Endodermal cell (in vitro differentiated cells): ENCODE data around the gene ADSL. TPM values are rescaled to one million over a fixed set of nuclear protein-coding genes. Genes with fewer than 3 reads are reported as not detected.
A peak's percentile ranks its signal among the peaks of the same experiment; 100 is the strongest.

ENCODE experiments used
- DNase-seq: peaks from one replicate; pipeline ENCODE4 v3.0.0-alpha.2; 2017
- H3K27ac ChIP-seq: 2 replicates; pipeline ENCODE4 v1.5.1; 2013; ENCODE audit warnings: mild to moderate bottlenecking, low read depth, low read length, moderate library complexity
- H3K27me3 ChIP-seq: 2 replicates; pipeline ENCODE4 v1.6.1; 2013; ENCODE audit warnings: mild to moderate bottlenecking, low read length, moderate library complexity; ENCODE audit not compliant: insufficient read depth, control insufficient read depth, poor library complexity, severe bottlenecking
- H3K36me3 ChIP-seq: 2 replicates; pipeline ENCODE4 v1.7.0; 2013; ENCODE audit warnings: mild to moderate bottlenecking, low read length, moderate library complexity; ENCODE audit not compliant: control insufficient read depth, insufficient read depth
- H3K4me1 ChIP-seq: one replicate; pipeline ENCODE4 v1.7.0; 2013; ENCODE audit warnings: low read length; ENCODE audit not compliant: control insufficient read depth, insufficient read depth
- H3K4me3 ChIP-seq: 2 replicates; pipeline ENCODE4 v1.5.1; 2013; ENCODE audit warnings: mild to moderate bottlenecking, low read length, moderate library complexity
- H3K9ac ChIP-seq: 2 replicates; pipeline ENCODE4 v1.6.1; 2013; ENCODE audit warnings: mild to moderate bottlenecking, low read length, moderate library complexity; ENCODE audit not compliant: poor library complexity, severe bottlenecking; ENCODE audit errors: extremely low read depth
- H3K9me3 ChIP-seq: 2 replicates; pipeline ENCODE4 v1.6.1; 2013; ENCODE audit warnings: mild to moderate bottlenecking, low read length, moderate library complexity; ENCODE audit not compliant: control insufficient read depth
- H3K27ac Mint-ChIP-seq: 2 replicates; pipeline ENCODE4 v1.8.0; 2020; ENCODE audit warnings: mixed read lengths
- H3K27me3 Mint-ChIP-seq: 2 replicates; pipeline ENCODE4 v1.8.0; 2021; ENCODE audit warnings: mild to moderate bottlenecking, mixed read lengths; ENCODE audit not compliant: insufficient read depth
- H3K36me3 Mint-ChIP-seq: 2 replicates; pipeline ENCODE4 v1.8.0; 2020; ENCODE audit warnings: low read depth, mixed read lengths
- H3K4me1 Mint-ChIP-seq: 2 replicates; pipeline ENCODE4 v1.8.0; 2020; ENCODE audit warnings: mixed read lengths
- H3K4me3 Mint-ChIP-seq: 2 replicates; pipeline ENCODE4 v1.8.0; 2020; ENCODE audit warnings: mild to moderate bottlenecking, moderate library complexity, mixed read lengths
- H3K9me3 Mint-ChIP-seq: 2 replicates; pipeline ENCODE4 v1.8.0; 2020; ENCODE audit warnings: mild to moderate bottlenecking, mixed read lengths
- CTCF ChIP-seq: fragments of 200-600 bp; sonication (generic); conservative IDR thresholded peaks from 2 replicates; pipeline ENCODE4 v1.5.0; 2021; ENCODE audit warnings: antibody characterized with exemption, mild to moderate bottlenecking
- WGBS, 2 experiments: methylation state at CpG; one replicate each; pipeline versions ENCODE4 v1.1.5 to v1.1.7; 2013; ENCODE audit warnings: missing lambda C conversion rate in 2 of 2, mixed read lengths in 1 of 2; ENCODE audit not compliant: insufficient coverage in 1 of 2, insufficient read length in 1 of 2; 5-methylcytosine and 5-hydroxymethylcytosine counted together
- total RNA-seq, 2 donors: library from RNA; stranded (reverse); fragmentation: NEBNext Ultra II Directional in 1 of 2; extraction: Animal tissue kit (Norgen Biotek cat#: 25700) in 1 of 2; gene quantifications; 2 replicates in 1 of 2; 3 replicates in 1 of 2; pipeline ENCODE4 v1.2.1, GENCODE V29; 2021

Gene ADSL
- total RNA-seq, 2 donors from 2014 or later = 107 to 118 TPM

GRCh38 chr22:40434745-40435144 is 88.4 kb downstream of the ADSL start:
- no peak overlapping the region for H3K9ac ChIP-seq
- DNase-seq = no peak
- 91 to 98% methylated on average over 5 of the region's 5 CpGs for WGBS, 2 experiments
- H3K4me1 Mint-ChIP-seq = peaks cover 15% of the 10 kb centered on the region
- H3K36me3 ChIP-seq = peaks cover 24% of the 10 kb centered on the region
- H3K36me3 Mint-ChIP-seq = peaks cover 25% of the 10 kb centered on the region
- H3K4me1 ChIP-seq = no peaks in the 10 kb centered on the region
- no peak overlapping the region for H3K4me3 ChIP-seq
- no peak overlapping the region for H3K27ac ChIP-seq
- H3K4me3 Mint-ChIP-seq = no peak overlapping the region
- H3K27ac Mint-ChIP-seq = no peak overlapping the region
- no peaks in the 10 kb centered on the region for H3K9me3 Mint-ChIP-seq
- no peak for TF ChIP-seq CTCF
- no peaks in the 10 kb centered on the region for H3K27me3 ChIP-seq
- no peaks in the 10 kb centered on the region for H3K9me3 ChIP-seq
- no peaks in the 10 kb centered on the region for H3K27me3 Mint-ChIP-seq

GRCh38 chr22:40436505-40437431 is 90.5 kb downstream of the ADSL start:
- peak; percentile 69 for DNase-seq
- no peaks in the 10 kb centered on the region for H3K9me3 ChIP-seq
- Mint-ChIP-seq H3K27me3 (no peaks in the 10 kb centered on the region), H3K4me3 (no peak overlapping the region), H3K36me3 (peaks cover 16% of the 10 kb centered on the region), H3K9me3 (no peaks in the 10 kb centered on the region), H3K4me1 (peaks cover 23% of the 10 kb centered on the region), H3K27ac (peak overlapping the region; percentile 32)
- H3K9ac ChIP-seq = no peak overlapping the region
- no peak overlapping the region for H3K4me3 ChIP-seq
- peaks cover 12% of the 10 kb centered on the region for H3K36me3 ChIP-seq
- peak; percentile 86 for TF ChIP-seq CTCF
- WGBS, 2 experiments = 57 to 67% methylated on average over 9 to 12 of the region's 12 CpGs
- no peaks in the 10 kb centered on the region for H3K4me1 ChIP-seq
- H3K27ac ChIP-seq = no peak overlapping the region
- H3K27me3 ChIP-seq = no peaks in the 10 kb centered on the region

Other genes starting within 250 kb of the ADSL start
- gene TNRC6B, start 168.6 kb upstream of the ADSL start, total RNA-seq = 10 to 100 TPM; 57.5 to 62.5 TPM
- gene SGSM3, start 24.1 kb downstream of the ADSL start, total RNA-seq = 10 to 100 TPM; 83.7 to 90.4 TPM